Activated gamma-delta T cell (primary cell): Measurements from ENCODE around the gene NSD2.
"Not testable (repeated sequence)": the region's sequence is repeated elsewhere in the genome, so short reads cannot be mapped to it uniquely, and the experiment has no call there.

Experiments used
- DNase-seq: peaks from one replicate; lab custom pipeline; 2025; lab: John Stamatoyannopoulos, UW

NSD2 gene

DNA sequence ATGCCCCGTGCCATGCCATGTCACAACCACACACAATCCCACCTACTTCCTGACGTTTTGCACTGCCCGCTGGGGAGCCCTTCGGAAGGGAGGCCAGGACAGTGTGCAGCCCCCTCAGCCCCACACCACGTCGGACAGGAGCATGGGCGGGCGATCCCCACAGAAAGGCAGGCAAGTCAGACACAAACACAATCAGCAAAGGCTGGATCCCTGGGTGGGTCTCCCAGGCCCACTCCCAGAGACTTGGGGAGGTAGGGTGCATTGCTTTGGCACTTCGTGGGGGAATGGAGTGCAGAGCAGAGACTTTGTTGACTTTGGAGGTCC, 29.3 kb upstream of the NSD2 start:
- DNase-seq = no peak

GRCh38 chr4:1842339-1842895, 28.8 kb upstream of the NSD2 start:
- no peak for DNase-seq

DNA sequence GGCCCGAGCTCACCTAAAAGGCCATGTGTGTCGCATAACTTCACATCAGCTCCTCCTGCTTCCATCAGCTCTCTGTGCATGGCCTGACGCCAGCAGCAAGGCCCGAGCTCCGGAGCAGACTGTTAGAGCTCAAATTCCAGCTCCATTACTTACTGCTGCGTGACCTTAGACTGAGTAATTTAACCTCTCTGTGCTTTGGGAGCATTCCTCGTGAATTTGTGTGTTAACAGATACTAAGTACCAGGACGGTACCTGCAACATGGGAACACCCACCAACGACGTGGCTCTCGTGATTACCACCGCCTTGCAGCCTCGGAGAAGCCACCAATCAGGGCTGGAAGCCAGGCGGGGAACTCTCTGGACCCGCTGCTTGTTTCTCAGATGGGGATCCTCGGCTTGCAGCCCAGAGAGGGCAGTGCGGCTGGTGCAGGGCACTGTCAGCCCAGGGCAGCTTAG, 28.2 kb upstream of the NSD2 start:
- DNase-seq = no peak

DNA sequence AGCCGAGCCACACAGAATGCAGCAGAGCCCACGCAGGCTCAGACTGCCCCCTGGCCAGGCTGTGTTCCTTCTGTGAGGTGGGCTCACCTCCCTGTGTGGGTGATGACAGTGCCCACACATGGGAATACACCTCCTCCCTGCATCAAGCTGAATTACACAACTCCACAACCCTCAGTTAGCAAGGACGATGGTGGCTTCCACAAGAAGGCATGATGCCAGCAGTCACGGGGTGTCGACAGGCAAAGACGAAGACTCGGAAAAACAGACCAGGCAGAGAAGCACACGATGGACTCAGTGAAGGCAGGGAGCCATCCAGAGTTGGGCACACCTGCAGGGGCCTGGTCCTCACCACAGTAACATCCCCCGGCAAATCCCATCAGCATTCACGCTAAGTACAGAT, 27.3 kb upstream of the NSD2 start:
- DNase-seq = no peak

DNA sequence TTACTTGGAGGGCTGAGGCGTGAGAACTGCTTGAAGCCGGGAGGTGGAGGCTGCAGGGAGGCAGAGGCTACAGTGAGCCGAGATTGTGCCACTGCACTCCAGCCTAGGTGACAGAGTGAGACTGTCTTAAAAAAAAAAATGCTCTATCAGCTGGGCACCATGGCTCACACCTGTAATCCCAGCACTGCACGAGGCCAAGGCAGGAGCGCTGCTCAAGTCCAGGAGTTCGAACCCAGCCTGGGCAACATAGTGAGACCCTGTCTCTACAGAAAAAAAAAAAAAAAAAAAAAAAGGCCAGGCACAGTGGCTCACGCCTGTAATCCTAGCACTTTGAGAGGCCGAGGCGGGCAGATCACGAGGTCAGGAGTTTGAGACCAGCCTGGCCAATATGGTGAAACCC, 26.6 kb upstream of the NSD2 start:
- DNase-seq = not testable (repeated sequence)

GRCh38 chr4:1846580-1846979, 24.6 kb upstream of the NSD2 start:
- no peak for DNase-seq

GRCh38 chr4:1850276-1850675, 20.9 kb upstream of the NSD2 start:
- DNase-seq = no peak

DNA sequence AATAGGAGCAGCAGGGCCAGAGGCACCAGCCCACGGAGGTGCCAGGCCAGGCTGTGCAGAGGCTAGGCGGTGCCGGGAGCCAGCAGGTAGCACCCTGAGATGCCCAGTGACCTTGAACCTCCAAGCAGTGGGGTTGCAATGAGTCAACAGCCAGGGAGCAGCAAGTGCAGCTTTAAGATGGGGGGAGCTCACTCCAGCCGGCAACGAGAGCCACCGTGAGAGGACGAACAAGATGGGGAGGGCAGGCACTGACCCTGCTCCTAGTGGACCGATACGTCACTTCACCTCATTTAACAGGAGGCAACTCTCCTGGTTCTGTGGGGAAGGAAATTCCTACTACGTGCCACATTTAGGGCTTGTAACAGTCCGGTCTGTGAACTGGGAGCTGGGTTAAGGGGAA, 20.0 kb upstream of the NSD2 start:
- DNase-seq = no peak

- no peak for DNase-seq
Measured at GRCh38 chr4:1851575-1852410, 19.4 kb upstream of the NSD2 start.

- DNase-seq = no peak
Measured at GRCh38 chr4:1852904-1853623, 18.1 kb upstream of the NSD2 start.

- no peak for DNase-seq
Measured at GRCh38 chr4:1854752-1855151, 16.4 kb upstream of the NSD2 start.

GRCh38 chr4:1855333-1856070, 15.7 kb upstream of the NSD2 start:
- peak; percentile 30 for DNase-seq

- DNase-seq = peak; percentile 93
Measured at GRCh38 chr4:1856071-1856942, 14.9 kb upstream of the NSD2 start, which contains the start of gene LETM1. TSS of gene LETM1 (minus strand) at chr4:1856156. CDS start at chr4:1855950, 206 bp downstream.

GRCh38 chr4:1856943-1857699, 14.1 kb upstream of the NSD2 start:
- DNase-seq = no peak

GRCh38 chr4:1857931-1858330, 13.3 kb upstream of the NSD2 start:
- no peak for DNase-seq

DNA sequence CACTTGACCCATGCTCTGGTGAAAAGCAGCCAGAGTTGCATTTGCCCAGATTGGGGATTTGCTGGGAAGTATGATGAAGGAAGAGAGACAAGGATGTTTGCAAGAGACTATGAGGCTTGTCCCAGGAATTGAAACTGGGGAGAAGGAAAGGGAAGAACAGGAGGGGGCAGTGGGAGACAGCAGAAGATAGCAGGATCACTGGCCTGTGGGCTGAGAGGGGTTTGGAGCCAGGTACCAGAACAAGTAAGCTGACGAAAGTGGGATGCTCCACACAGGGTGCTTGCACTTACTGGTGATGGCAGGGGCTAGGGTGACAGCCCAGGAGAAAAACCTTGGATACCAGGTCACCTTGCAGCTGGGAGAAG, 11.8 kb upstream of the NSD2 start:
- DNase-seq = no peak

GRCh38 chr4:1862055-1862911, 8.9 kb upstream of the NSD2 start:
- peak; percentile 16 for DNase-seq

DNA sequence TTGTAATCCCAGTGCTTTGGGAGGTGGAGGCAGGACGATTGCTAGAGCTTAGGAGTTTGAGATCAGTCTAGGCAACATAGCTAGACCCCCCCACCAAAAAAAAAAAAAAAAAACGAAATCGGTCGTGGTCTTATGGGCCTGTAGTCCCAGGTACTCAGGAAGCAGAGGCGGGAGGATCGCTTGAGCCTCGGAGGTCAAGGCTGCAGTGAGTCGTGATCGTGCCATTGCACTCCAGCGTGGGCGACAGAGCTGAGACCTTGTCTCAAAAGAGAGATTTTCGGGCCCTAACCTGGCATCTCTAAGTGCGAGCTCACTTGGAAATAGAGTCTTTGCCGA, 8.3 kb upstream of the NSD2 start:
- DNase-seq = no peak

GRCh38 chr4:1863297-1864033, 7.7 kb upstream of the NSD2 start:
- DNase-seq = no peak
